Hematopoietic multipotent progenitor cell (in vitro differentiated cells): ENCODE results near the gene HOXD1. TPM values are rescaled to one million over a fixed set of nuclear protein-coding genes. Genes with fewer than 3 reads are reported as not detected.

Experiments
- DNase-seq, 3 donors: peaks; one replicate each; pipeline ENCODE4 v3.0.0-alpha.2; 2011 to 2015; ENCODE audit warnings: low read depth in 2 of 3, low spot score in 2 of 3
- total RNA-seq: library from RNA; depleted of rRNA; stranded (reverse); fragments of >200 nt; gene quantifications from one replicate; pipeline ENCODE4 v1.2.3, GENCODE V29; 2012

Gene HOXD1
- not detected for total RNA-seq

GRCh38 chr2:176187899-176188773 lies at the start of gene HOXD1:
Gene HOXD1 (plus strand): TSS chr2:176188668. CDS start chr2:176188802, 134 bp downstream.
- no peak for DNase-seq

- no peak for DNase-seq
These were observed 49.4 kb upstream of the HOXD1 start for GRCh38 chr2:176138923-176139660.

GRCh38 chr2:176139661-176140512 lies 48.6 kb upstream of the HOXD1 start:
- no peak for DNase-seq

GRCh38 chr2:176140513-176141317 lies 47.8 kb upstream of the HOXD1 start:
- peak in 2 of 3 donors; percentile 79 to 87 for DNase-seq

- no peak for DNase-seq
These were observed 46.2 kb upstream of the HOXD1 start for GRCh38 chr2:176142281-176142680.

- no peak for DNase-seq
These were observed 43.1 kb upstream of the HOXD1 start for GRCh38 chr2:176145085-176145969.

GRCh38 chr2:176146101-176146500 lies 42.4 kb upstream of the HOXD1 start:
- DNase-seq, result no peak

- DNase-seq, result no peak
These were observed 41.8 kb upstream of the HOXD1 start for GRCh38 chr2:176146645-176147044.

- DNase-seq, result no peak
These were observed 41.2 kb upstream of the HOXD1 start for GRCh38 chr2:176147210-176147799.

- DNase-seq, result no peak
These were observed 40.5 kb upstream of the HOXD1 start for GRCh38 chr2:176147800-176148496.

- no peak for DNase-seq
These were observed 39.6 kb upstream of the HOXD1 start for GRCh38 chr2:176148751-176149421.

GRCh38 chr2:176149481-176149938 lies 39.0 kb upstream of the HOXD1 start:
- no peak for DNase-seq

- no peak for DNase-seq
These were observed 38.4 kb upstream of the HOXD1 start for GRCh38 chr2:176149939-176150583.

GRCh38 chr2:176150584-176151441 lies 37.7 kb upstream of the HOXD1 start:
- DNase-seq, result no peak

GRCh38 chr2:176151442-176152287 lies 36.8 kb upstream of the HOXD1 start, which contains the start of gene HOXD4:
Gene HOXD4 (plus strand): TSS chr2:176151550. CDS start chr2:176151634, 84 bp downstream.
- DNase-seq, result no peak
